Keratinocyte (primary cell): ENCODE measurements around the gene CASP9. TPM values are rescaled to one million over a fixed set of nuclear protein-coding genes. Genes with fewer than 3 reads are reported as not detected.

Experiments used
- DNase-seq: peaks from one replicate; pipeline ENCODE4 v3.0.0-alpha.2; 2011; ENCODE audit warnings: low read depth, missing footprints, low spot score
- FAIRE-seq: peaks from 2 replicates; lab custom pipeline; 2011; peaks lifted over from hg19 to GRCh38; lab: Jason Lieb, UNC
- H2AFZ ChIP-seq: 2 replicates; pipeline ENCODE4 v1.6.0; 2012; ENCODE audit warnings: low read length, control low read depth, inconsistent platforms; ENCODE audit not compliant: control insufficient read depth
- H3K27ac ChIP-seq: 2 replicates; pipeline ENCODE4 v1.5.1; 2011; ENCODE audit warnings: low read length; ENCODE audit not compliant: control insufficient read depth, insufficient read depth
- H3K27me3 ChIP-seq: 3 replicates; pipeline ENCODE4 v1.6.0; 2011; ENCODE audit warnings: low read length; ENCODE audit not compliant: control insufficient read depth, insufficient read depth; ENCODE audit errors: extremely low read depth
- H3K36me3 ChIP-seq, 2 experiments: 2 replicates in 1 of 2; 3 replicates in 1 of 2; pipeline ENCODE4 v1.5.1; 2011; ENCODE audit warnings: low read length in 2 of 2, mild to moderate bottlenecking in 1 of 2; ENCODE audit not compliant: control insufficient read depth in 2 of 2, insufficient read depth in 2 of 2; ENCODE audit errors: extremely low read depth in 1 of 2
- H3K4me1 ChIP-seq: 3 replicates; pipeline ENCODE4 v1.5.1; 2011; ENCODE audit warnings: low read length; ENCODE audit not compliant: control insufficient read depth, insufficient read depth; ENCODE audit errors: extremely low read depth
- H3K4me2 ChIP-seq: 3 replicates; pipeline ENCODE4 v1.6.0; 2011; ENCODE audit warnings: low read depth, low read length; ENCODE audit not compliant: control insufficient read depth, insufficient read depth; ENCODE audit errors: extremely low read depth
- H3K4me3 ChIP-seq, 3 experiments: fragments of 200-600 bp in 1 of 3; sonication (generic) in 1 of 3; 2 replicates in 2 of 3; 3 replicates in 1 of 3; pipeline ENCODE4 v1.5.1; 2011 to 2016; ENCODE audit warnings: low read length in 3 of 3, mild to moderate bottlenecking in 3 of 3, control low read depth in 2 of 3, inconsistent platforms in 1 of 3, low read depth in 1 of 3, mixed read lengths in 1 of 3, mixed run types in 1 of 3, moderate library complexity in 1 of 3; ENCODE audit not compliant: control insufficient read depth in 2 of 3, insufficient read depth in 2 of 3; ENCODE audit errors: extremely low read depth in 1 of 3
- H3K79me2 ChIP-seq: 2 replicates; pipeline ENCODE4 v1.6.0; 2012; ENCODE audit warnings: low read length; ENCODE audit not compliant: control insufficient read depth, insufficient read depth
- H3K9ac ChIP-seq: 3 replicates; pipeline ENCODE4 v1.6.0; 2011; ENCODE audit warnings: low read length; ENCODE audit not compliant: control insufficient read depth, insufficient read depth; ENCODE audit errors: extremely low read depth
- H3K9me1 ChIP-seq: 3 replicates; pipeline ENCODE4 v1.6.0; 2011; ENCODE audit warnings: low read length; ENCODE audit not compliant: control insufficient read depth, insufficient read depth; ENCODE audit errors: extremely low read depth
- H3K9me3 ChIP-seq: 2 replicates; pipeline ENCODE4 v1.5.1; 2012; ENCODE audit warnings: low read depth, low read length; ENCODE audit not compliant: control insufficient read depth
- H4K20me1 ChIP-seq: 3 replicates; pipeline ENCODE4 v1.6.0; 2011; ENCODE audit warnings: low read length; ENCODE audit not compliant: control insufficient read depth, insufficient read depth; ENCODE audit errors: extremely low read depth
- EZH2 ChIP-seq: IDR thresholded peaks from one replicate; pipeline ENCODE4 v1.6.1; 2012; ENCODE audit warnings: inconsistent platforms, mild to moderate bottlenecking, low read length, moderate library complexity
- dilution Hi-C: fragments of 300-500 bp; cut with MboI; formaldehyde crosslinking; loops from one replicate; pipeline ENCODE4 v1.7.0; 2020; ENCODE audit warnings: low sequenced_read_pairs; ENCODE audit not compliant: extremely low pct_ligation_motif_present
- polyA plus RNA-seq, 5 experiments: library from polyadenylated mRNA; depleted of rRNA in 3 of 5; stranded (reverse) in 3 of 5; stranded (forward) in 1 of 5; unstranded in 1 of 5; fragments of >200 nt; gene quantifications; 1 replicate in 1 of 5; 2 replicates in 3 of 5; 3 replicates in 1 of 5; pipeline versions ENCODE4 v1.2.1 to v1.2.3, GENCODE V29; 2011 to 2012; ENCODE audit warnings: missing spikeins in 2 of 5, low read depth in 1 of 5, low replicate concordance in 1 of 5
- TF ChIP-seq, protein P1 (sequence below), 3 experiments: IDR thresholded peaks in 1 of 3; conservative IDR thresholded peaks in 1 of 3; optimal IDR thresholded peaks in 1 of 3; 2 replicates in 2 of 3; 3 replicates in 1 of 3; pipeline versions ENCODE3 to v1.5.1; 2011; ENCODE audit warnings: low read length in 3 of 3, mild to moderate bottlenecking in 3 of 3, moderate library complexity in 2 of 3, control low read depth in 1 of 3, inconsistent platforms in 1 of 3; ENCODE audit not compliant: insufficient read depth in 2 of 3; ENCODE audit errors: extremely low read depth in 1 of 3

CASP9 gene
- polyA plus RNA-seq, 1 donor (not counting 4 experiments of a cell fraction or from before 2014, with no cell fraction given), result 4.4 TPM

DNA sequence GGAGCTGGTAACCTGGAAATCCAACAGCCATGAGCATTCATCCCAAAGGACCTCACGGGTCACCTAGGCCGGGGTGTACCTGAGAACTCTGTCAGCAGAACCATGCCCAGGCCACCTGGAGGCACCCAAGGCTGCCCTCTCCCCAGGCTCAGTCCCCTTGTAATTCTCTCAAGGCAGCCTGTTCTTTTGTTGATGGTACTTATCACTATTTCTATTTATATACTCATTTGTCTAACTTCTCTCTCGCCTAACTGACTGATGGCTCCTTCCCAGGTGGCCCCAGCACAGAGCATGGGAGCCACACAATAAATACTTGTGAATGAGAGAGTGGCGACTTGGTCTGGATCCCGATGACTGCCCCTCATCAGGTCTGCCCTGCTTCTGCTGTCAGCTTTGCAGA, 16.7 kb downstream of the CASP9 start:
- TF ChIP-seq, protein P1, sequence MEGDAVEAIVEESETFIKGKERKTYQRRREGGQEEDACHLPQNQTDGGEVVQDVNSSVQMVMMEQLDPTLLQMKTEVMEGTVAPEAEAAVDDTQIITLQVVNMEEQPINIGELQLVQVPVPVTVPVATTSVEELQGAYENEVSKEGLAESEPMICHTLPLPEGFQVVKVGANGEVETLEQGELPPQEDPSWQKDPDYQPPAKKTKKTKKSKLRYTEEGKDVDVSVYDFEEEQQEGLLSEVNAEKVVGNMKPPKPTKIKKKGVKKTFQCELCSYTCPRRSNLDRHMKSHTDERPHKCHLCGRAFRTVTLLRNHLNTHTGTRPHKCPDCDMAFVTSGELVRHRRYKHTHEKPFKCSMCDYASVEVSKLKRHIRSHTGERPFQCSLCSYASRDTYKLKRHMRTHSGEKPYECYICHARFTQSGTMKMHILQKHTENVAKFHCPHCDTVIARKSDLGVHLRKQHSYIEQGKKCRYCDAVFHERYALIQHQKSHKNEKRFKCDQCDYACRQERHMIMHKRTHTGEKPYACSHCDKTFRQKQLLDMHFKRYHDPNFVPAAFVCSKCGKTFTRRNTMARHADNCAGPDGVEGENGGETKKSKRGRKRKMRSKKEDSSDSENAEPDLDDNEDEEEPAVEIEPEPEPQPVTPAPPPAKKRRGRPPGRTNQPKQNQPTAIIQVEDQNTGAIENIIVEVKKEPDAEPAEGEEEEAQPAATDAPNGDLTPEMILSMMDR (optimal IDR thresholded peaks at IDR 0.05 in 1 of 3, IDR thresholded peaks at IDR 0.05 in 1 of 3, conservative IDR thresholded peaks at IDR 0.05 in 1 of 3; ENCODE audit: extremely low read depth in 1 of 3, insufficient read depth in 2 of 3, low read length in 3 of 3), result no peak
- no peak for TF ChIP-seq EZH2

GRCh38 chr1:15506831-15507230, 17.2 kb downstream of the CASP9 start:
- H3K9me3 ChIP-seq, result no peaks in the 10 kb centered on the region
- no peak overlapping the region for H3K4me2 ChIP-seq
- H3K9me1 ChIP-seq, result no peaks in the 10 kb centered on the region
- no peak overlapping the region for H2AFZ ChIP-seq
- no peak overlapping the region for H3K9ac ChIP-seq
- H3K27me3 ChIP-seq, result no peaks in the 10 kb centered on the region
- no peak for TF ChIP-seq EZH2
- TF ChIP-seq, protein P1 (optimal IDR thresholded peaks at IDR 0.05 in 1 of 3, IDR thresholded peaks at IDR 0.05 in 1 of 3, conservative IDR thresholded peaks at IDR 0.05 in 1 of 3; ENCODE audit: extremely low read depth in 1 of 3, insufficient read depth in 2 of 3, low read length in 3 of 3), result no peak
- H4K20me1 ChIP-seq, result no peaks in the 10 kb centered on the region
- no peak overlapping the region for H3K27ac ChIP-seq
- no peaks in the 10 kb centered on the region for H3K36me3 ChIP-seq
- H3K4me1 ChIP-seq, result no peaks in the 10 kb centered on the region
- H3K79me2 ChIP-seq, result no peaks in the 10 kb centered on the region
- FAIRE-seq (no peak), DNase-seq (no peak)
- H3K4me3 ChIP-seq, result no peak overlapping the region
- dilution Hi-C loops, result no loop called here

More for the DNA sequence above, 16.7 kb downstream of the CASP9 start:
- Histone ChIP-seq H3K4me3 (no peak overlapping the region), H3K4me2 (no peak overlapping the region), H3K27ac (no peak overlapping the region), H3K4me1 (no peaks in the 10 kb centered on the region), H3K9me3 (no peaks in the 10 kb centered on the region), H3K36me3 (no peaks in the 10 kb centered on the region), H3K9me1 (no peaks in the 10 kb centered on the region), H2AFZ (no peak overlapping the region), H3K27me3 (no peaks in the 10 kb centered on the region), H3K9ac (no peak overlapping the region), H4K20me1 (no peaks in the 10 kb centered on the region), H3K79me2 (no peaks in the 10 kb centered on the region)
- no peak for DNase-seq
- dilution Hi-C loops, result no loop called here
- no peak for FAIRE-seq
